DOHH2 (cell line): ENCODE measurements around the gene TPCN1.

Experiments
- H3F3A ChIP-seq: fragments of 200-600 bp; sonication (generic), shearing (Covaris generic); 2 replicates; pipeline ENCODE4 v1.6.0; 2016; ENCODE audit warnings: antibody characterized with exemption, mild to moderate bottlenecking; ENCODE audit not compliant: control insufficient read depth, insufficient read depth
- H3K27ac ChIP-seq: fragments of 200-600 bp; sonication (generic); 2 replicates; pipeline ENCODE4 v1.5.1; 2014; ENCODE audit warnings: low read depth, mild to moderate bottlenecking, low read length, moderate library complexity
- H3K27me3 ChIP-seq: fragments of 200-600 bp; sonication (generic); 2 replicates; pipeline ENCODE4 v1.6.1; 2014; ENCODE audit warnings: mild to moderate bottlenecking, low read length, mixed read lengths; ENCODE audit not compliant: control insufficient read depth
- H3K36me3 ChIP-seq: fragments of 200-600 bp; sonication (generic); 2 replicates; pipeline ENCODE4 v1.6.1; 2014; ENCODE audit warnings: mild to moderate bottlenecking, low read length, moderate library complexity, mixed read lengths; ENCODE audit not compliant: control insufficient read depth
- H3K4me1 ChIP-seq: fragments of 200-600 bp; sonication (generic); 2 replicates; pipeline ENCODE4 v1.6.1; 2014; ENCODE audit warnings: mild to moderate bottlenecking, low read length, mixed read lengths; ENCODE audit not compliant: control insufficient read depth
- H3K4me2 ChIP-seq: fragments of 200-600 bp; sonication (generic); 2 replicates; pipeline ENCODE4 v1.6.0; 2014; ENCODE audit warnings: mild to moderate bottlenecking, low read length, moderate library complexity
- H3K4me3 ChIP-seq: fragments of 200-600 bp; sonication (generic); 2 replicates; pipeline ENCODE4 v1.5.1; 2014; ENCODE audit warnings: mild to moderate bottlenecking, low read length, mixed read lengths
- H3K79me2 ChIP-seq: fragments of 200-600 bp; sonication (generic); 2 replicates; pipeline ENCODE4 v1.6.1; 2014; ENCODE audit warnings: mild to moderate bottlenecking, low read length, mixed read lengths; ENCODE audit not compliant: control insufficient read depth
- H3K9me2 ChIP-seq: fragments of 200-600 bp; sonication (generic); replicated peaks from 2 replicates; pipeline ENCODE4 v1.6.1; 2014; ENCODE audit warnings: mild to moderate bottlenecking, low read length, mixed read lengths; ENCODE audit not compliant: control insufficient read depth
- H3K9me3 ChIP-seq: fragments of 200-600 bp; sonication (generic); 2 replicates; pipeline ENCODE4 v1.6.1; 2014; ENCODE audit warnings: antibody characterized with exemption, low read length, mixed read lengths; ENCODE audit not compliant: control insufficient read depth, insufficient read depth
- H4K20me1 ChIP-seq: fragments of 200-600 bp; sonication (generic); 2 replicates; pipeline ENCODE4 v1.6.0; 2014; ENCODE audit warnings: low read depth, mild to moderate bottlenecking, antibody characterized with exemption, low read length, moderate library complexity; ENCODE audit not compliant: control insufficient read depth, insufficient read depth
- EZH2phosphoT487 ChIP-seq: fragments of 200-600 bp; sonication (generic); IDR thresholded peaks from 2 replicates; pipeline ENCODE4 v1.6.1; 2017; ENCODE audit warnings: borderline replicate concordance, mild to moderate bottlenecking, antibody characterized with exemption, low read length, moderate library complexity, mixed read lengths
- TF ChIP-seq, protein P1 (sequence below): fragments of 200-600 bp; sonication (generic); IDR thresholded peaks from one replicate; pipeline ENCODE4 v1.5.1; 2014; ENCODE audit warnings: antibody characterized with exemption, mild to moderate bottlenecking, low read depth, low read length; ENCODE audit not compliant: poor library complexity, severe bottlenecking

Gene TPCN1

DNA sequence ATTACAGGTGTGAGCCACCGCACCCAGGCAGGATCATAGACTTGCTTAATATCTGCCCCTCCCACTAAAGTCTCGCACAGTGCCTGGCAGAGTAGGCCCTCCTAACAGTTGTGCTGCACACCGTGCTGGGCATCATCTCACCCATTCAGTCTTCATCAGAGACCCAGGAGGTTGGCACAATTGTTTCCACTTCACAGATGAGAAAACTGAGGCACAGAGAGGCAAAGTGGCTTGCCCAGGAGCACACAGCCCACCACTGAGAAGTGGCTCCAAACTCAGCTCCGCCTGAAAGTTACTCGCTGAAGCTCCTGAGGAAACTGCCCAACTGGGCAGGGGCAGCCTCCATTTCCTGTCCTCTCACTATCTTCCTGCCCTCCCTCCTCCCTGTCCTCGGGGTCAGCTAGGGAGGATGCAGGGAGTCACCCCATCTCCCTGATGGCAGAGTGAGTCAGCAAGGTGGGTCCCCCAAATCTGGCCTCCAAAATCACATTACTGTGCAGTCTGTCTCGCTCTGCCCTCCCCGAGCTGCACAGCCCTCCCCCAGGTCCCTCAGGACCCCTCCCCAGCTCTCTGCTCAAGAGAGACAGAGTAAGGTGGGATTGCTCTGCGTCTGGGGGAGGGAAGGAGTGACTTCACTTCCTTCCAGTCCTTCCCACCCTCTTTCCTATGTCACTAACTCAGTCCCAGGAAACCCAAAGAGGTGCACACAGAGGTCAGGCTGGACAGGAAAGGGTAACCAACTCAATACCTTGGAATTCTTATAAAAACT is 107.9 kb downstream of the TPCN1 start:
- H3K27ac ChIP-seq, result no peak overlapping the region
- no peak overlapping the region for H3K4me2 ChIP-seq
- no peaks in the 10 kb centered on the region for H4K20me1 ChIP-seq
- H3K9me3 ChIP-seq, result no peaks in the 10 kb centered on the region
- no peaks in the 10 kb centered on the region; the same call in 1 of the 2 replicates for H3F3A ChIP-seq
- no peaks in the 10 kb centered on the region for H3K27me3 ChIP-seq
- H3K4me3 ChIP-seq, result no peak overlapping the region
- peaks cover 22% of the 10 kb centered on the region for H3K4me1 ChIP-seq
- peaks cover 24% of the 10 kb centered on the region for H3K36me3 ChIP-seq
- H3K79me2 ChIP-seq, result peaks cover 9% of the 10 kb centered on the region
- no peaks in the 10 kb centered on the region for H3K9me2 ChIP-seq
- TF ChIP-seq, protein P1, sequence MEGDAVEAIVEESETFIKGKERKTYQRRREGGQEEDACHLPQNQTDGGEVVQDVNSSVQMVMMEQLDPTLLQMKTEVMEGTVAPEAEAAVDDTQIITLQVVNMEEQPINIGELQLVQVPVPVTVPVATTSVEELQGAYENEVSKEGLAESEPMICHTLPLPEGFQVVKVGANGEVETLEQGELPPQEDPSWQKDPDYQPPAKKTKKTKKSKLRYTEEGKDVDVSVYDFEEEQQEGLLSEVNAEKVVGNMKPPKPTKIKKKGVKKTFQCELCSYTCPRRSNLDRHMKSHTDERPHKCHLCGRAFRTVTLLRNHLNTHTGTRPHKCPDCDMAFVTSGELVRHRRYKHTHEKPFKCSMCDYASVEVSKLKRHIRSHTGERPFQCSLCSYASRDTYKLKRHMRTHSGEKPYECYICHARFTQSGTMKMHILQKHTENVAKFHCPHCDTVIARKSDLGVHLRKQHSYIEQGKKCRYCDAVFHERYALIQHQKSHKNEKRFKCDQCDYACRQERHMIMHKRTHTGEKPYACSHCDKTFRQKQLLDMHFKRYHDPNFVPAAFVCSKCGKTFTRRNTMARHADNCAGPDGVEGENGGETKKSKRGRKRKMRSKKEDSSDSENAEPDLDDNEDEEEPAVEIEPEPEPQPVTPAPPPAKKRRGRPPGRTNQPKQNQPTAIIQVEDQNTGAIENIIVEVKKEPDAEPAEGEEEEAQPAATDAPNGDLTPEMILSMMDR, result no peak
- TF ChIP-seq EZH2phosphoT487, result no peak

DNA sequence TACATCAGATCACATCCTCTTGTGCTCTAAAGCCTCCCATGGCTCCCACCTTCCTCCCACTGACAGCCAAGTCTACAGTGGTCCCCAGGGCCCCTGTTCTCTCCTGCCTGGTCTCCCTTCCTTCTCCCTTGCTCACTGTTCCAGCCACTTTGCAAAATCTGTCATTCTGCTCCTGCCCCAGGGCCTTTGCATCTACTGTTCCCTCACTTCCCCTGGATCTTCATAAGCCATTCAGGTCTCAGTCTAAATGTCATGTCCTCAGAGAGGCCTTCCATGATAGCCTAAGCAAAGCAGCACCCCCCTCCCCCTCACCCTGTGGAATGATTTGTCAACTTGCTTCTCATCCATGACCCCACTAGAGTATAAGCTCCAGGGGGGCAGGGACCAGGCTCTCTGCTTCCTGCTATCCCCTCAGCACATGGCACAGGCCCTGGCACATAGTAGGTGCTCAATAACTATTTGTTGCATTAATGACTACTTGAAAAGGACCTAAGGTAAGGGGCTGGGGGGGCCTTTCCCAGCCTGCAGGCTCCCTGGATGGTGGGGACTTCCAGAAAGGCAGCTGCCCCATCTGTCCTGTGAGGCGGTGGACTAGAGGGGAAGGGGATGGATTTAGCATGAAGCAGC is 108.6 kb downstream of the TPCN1 start:
- Histone ChIP-seq H3K79me2 (peaks cover 13% of the 10 kb centered on the region), H3K27ac (no peak overlapping the region), H4K20me1 (no peaks in the 10 kb centered on the region), H3K36me3 (peaks cover 24% of the 10 kb centered on the region), H3K9me3 (no peaks in the 10 kb centered on the region), H3K9me2 (no peaks in the 10 kb centered on the region), H3K4me3 (no peak overlapping the region), H3K27me3 (no peaks in the 10 kb centered on the region), H3K4me2 (no peak overlapping the region), H3K4me1 (peaks cover 23% of the 10 kb centered on the region), H3F3A (no peaks in the 10 kb centered on the region; the same call in 1 of the 2 replicates)
- no peak for TF ChIP-seq EZH2phosphoT487
- TF ChIP-seq, protein P1, result no peak

DNA sequence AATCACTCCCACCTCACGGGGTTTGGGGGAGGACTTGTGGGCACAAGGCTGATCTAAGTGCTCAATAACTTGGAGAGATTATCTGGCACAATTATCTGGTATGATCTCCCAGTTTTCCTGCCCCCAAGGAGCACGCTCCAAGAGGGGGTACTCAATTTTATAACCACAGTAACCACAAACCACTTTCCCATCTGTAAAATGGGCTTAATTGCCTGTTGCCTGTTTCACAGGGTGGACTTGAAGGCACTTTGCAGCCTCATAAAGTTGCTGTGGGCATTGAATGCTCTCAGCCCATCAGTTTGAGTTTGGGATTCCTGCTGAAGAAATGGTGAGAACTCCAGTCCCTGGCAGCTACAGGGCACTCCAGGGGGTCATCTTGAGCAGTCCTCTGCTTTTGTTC is 109.2 kb downstream of the TPCN1 start:
- H3K4me2 ChIP-seq, result no peak overlapping the region
- TF ChIP-seq, protein P1, result no peak
- TF ChIP-seq EZH2phosphoT487, result no peak
- no peak overlapping the region for H3K4me3 ChIP-seq
- no peaks in the 10 kb centered on the region for H3K27me3 ChIP-seq
- no peaks in the 10 kb centered on the region for H4K20me1 ChIP-seq
- no peaks in the 10 kb centered on the region for H3K9me2 ChIP-seq
- no peaks in the 10 kb centered on the region for H3K9me3 ChIP-seq
- peaks cover 23% of the 10 kb centered on the region for H3K4me1 ChIP-seq
- no peak overlapping the region for H3K27ac ChIP-seq
- no peaks in the 10 kb centered on the region; the same call in 1 of the 2 replicates for H3F3A ChIP-seq
- peaks cover 24% of the 10 kb centered on the region for H3K36me3 ChIP-seq
- peaks cover 13% of the 10 kb centered on the region for H3K79me2 ChIP-seq
